ENCODE results near the gene RBMS1. TPM values are rescaled to one million over a fixed set of nuclear protein-coding genes. Genes with fewer than 3 reads are reported as not detected.

Gene RBMS1
- total RNA-seq, 4 donors from 2014 or later = 68.1 to 83.4 (median 72.5) TPM

GRCh38 chr2:160372585-160372984 is 121.0 kb downstream of the RBMS1 start:
- peak overlapping the region in 2 of 4 donors; percentile 54 to 65 for H3K27ac ChIP-seq
- peaks cover 5 to 100% (median 76%) of the 10 kb centered on the region in 4 donors for H3K4me1 ChIP-seq
- H3K36me3 ChIP-seq = no peaks in the 10 kb centered on the region
- H3K9me3 ChIP-seq = no peaks in the 10 kb centered on the region
- DNase-seq (ENCODE audit: low spot score in 2 of 2) = no peak
- H3K27me3 ChIP-seq = no peaks in the 10 kb centered on the region
- no peak overlapping the region for H3K4me3 ChIP-seq
- TF ChIP-seq, protein P1, sequence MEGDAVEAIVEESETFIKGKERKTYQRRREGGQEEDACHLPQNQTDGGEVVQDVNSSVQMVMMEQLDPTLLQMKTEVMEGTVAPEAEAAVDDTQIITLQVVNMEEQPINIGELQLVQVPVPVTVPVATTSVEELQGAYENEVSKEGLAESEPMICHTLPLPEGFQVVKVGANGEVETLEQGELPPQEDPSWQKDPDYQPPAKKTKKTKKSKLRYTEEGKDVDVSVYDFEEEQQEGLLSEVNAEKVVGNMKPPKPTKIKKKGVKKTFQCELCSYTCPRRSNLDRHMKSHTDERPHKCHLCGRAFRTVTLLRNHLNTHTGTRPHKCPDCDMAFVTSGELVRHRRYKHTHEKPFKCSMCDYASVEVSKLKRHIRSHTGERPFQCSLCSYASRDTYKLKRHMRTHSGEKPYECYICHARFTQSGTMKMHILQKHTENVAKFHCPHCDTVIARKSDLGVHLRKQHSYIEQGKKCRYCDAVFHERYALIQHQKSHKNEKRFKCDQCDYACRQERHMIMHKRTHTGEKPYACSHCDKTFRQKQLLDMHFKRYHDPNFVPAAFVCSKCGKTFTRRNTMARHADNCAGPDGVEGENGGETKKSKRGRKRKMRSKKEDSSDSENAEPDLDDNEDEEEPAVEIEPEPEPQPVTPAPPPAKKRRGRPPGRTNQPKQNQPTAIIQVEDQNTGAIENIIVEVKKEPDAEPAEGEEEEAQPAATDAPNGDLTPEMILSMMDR (IDR thresholded peaks at IDR 0.05) = no peak
- TF ChIP-seq EP300 (IDR thresholded peaks at IDR 0.05) (no peak), POLR2A (IDR thresholded peaks at IDR 0.05) (no peak)

DNA sequence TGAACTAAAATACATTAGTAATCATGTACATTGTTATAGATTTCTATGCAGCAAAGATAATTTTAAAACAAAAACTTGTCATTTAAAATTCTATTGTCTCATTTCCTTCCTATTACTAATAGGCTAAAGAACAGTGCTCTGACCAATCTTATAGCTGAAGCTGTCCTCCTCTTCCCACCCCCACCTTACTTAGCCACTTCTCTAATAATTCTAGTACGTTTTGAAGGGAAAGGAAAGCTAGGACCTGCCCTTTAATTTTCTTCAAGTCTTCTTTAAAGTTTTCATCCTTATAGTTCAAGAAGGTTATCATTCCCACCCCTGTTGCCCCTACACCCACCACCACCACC is 121.6 kb downstream of the RBMS1 start:
- Histone ChIP-seq H3K4me3 (no peak overlapping the region), H3K27ac (peak overlapping the region in 2 of 4 donors; percentile 54 to 65), H3K4me1 (peaks cover 5 to 100% (median 75%) of the 10 kb centered on the region in 4 donors), H3K27me3 (no peaks in the 10 kb centered on the region), H3K36me3 (no peaks in the 10 kb centered on the region), H3K9me3 (no peaks in the 10 kb centered on the region)
- 49 to 51% methylated on average over 1 of the region's 1 CpG for WGBS, 2 donors
- TF ChIP-seq EP300 (IDR thresholded peaks at IDR 0.05) (no peak), POLR2A (IDR thresholded peaks at IDR 0.05) (no peak)
- TF ChIP-seq, protein P1 (IDR thresholded peaks at IDR 0.05) = no peak
- DNase-seq (ENCODE audit: low spot score in 2 of 2) = no peak

DNA sequence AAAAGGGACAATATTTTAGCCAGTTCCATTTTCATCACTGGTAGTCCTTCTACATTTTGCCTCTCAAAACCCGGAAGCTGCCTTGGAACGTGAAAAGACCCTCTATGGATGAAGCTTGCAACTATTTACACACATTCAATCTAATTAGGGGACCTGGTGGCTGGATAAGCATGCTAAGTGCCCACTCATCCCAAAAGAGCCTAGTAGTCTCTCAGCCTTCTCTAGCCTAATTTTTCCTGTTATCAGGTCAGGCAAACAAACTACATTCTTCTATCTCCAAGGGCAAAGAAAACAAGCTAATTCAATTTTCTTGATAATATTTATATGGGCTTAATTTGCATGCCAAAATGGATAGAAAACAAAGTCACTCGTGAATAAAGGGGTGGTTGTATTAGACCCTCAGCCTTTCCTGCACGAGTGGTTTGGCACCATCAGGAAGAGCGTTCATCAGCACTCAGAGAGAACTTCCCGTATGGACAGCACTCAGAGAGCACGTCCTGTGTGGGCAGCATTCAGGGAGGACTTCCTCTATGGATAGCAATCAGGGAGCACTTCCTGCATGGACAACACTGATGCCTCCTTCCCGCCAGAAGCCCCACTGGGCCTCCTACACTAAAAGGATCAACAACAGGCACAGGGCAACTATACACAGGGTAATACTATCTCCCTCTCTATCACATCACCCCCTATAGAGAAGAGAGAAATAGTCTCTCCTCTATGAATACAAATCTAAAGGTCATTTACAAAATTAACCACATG is 122.2 kb downstream of the RBMS1 start:
- peak overlapping the region in 2 of 4 donors; percentile 54 to 65 for H3K27ac ChIP-seq
- H3K9me3 ChIP-seq = no peaks in the 10 kb centered on the region
- no peak overlapping the region for H3K4me3 ChIP-seq
- TF ChIP-seq EP300 (IDR thresholded peaks at IDR 0.05) = no peak
- TF ChIP-seq, protein P1 (IDR thresholded peaks at IDR 0.05) = no peak
- no peak for TF ChIP-seq POLR2A (IDR thresholded peaks at IDR 0.05)
- no peaks in the 10 kb centered on the region for H3K27me3 ChIP-seq
- 33 to 34% methylated on average over 8 of the region's 8 CpGs for WGBS, 2 donors
- no peak for DNase-seq (ENCODE audit: low spot score in 2 of 2)
- H3K4me1 ChIP-seq = peaks cover 5 to 100% (median 75%) of the 10 kb centered on the region in 4 donors
- H3K36me3 ChIP-seq = no peaks in the 10 kb centered on the region

DNA sequence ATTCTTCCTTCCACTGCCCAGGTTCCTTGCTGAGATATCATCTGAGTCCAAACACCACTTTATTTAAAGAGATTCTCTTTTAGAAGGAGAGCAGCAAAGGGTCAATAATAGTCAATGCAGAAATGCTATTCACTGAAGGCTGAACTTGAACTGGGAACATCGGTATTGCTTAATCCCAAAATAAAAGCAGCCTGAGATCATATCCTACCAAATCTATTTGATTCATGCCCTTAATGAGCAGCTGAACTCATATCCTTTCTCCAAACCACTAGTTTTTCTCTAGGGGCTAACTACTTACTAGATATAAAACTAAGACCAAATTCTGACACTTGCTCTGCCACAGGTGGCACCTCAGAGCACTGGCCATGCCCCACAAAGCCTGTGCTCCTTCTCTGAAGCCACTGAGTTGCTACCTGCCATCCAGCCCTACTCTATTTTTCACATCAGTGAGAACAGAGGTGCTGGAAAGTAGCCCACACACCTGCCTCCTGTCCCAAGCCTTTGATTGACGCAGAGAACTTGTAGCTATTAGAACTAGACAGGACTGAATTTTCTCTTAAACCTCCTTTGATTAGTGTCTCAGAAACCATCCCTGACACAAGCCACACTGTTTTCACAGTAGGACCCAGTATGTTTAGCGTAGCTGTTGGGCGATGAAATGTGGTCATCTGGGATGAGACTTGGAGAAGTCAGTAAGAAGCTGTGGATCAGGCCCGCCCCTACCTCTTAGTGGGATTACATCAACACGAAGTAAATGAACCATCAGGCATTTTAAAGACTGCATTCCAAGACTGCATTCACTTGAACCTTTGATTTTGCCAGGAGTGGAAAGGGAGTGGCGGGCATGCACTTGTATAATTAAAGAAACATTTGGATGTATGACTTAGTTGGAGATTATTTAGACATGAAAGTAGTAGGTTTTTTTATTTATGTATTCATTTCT is 124.3 kb downstream of the RBMS1 start:
- Histone ChIP-seq H3K4me3 (no peak overlapping the region), H3K36me3 (no peaks in the 10 kb centered on the region), H3K9me3 (no peaks in the 10 kb centered on the region), H3K27ac (peak overlapping the region in 2 of 4 donors; percentile 6 to 44), H3K27me3 (no peaks in the 10 kb centered on the region), H3K4me1 (peaks cover 0 to 100% (median 73%) of the 10 kb centered on the region in 4 donors)
- no peak for DNase-seq (ENCODE audit: low spot score in 2 of 2)
- TF ChIP-seq EP300 (IDR thresholded peaks at IDR 0.05) (no peak), POLR2A (IDR thresholded peaks at IDR 0.05) (no peak)
- TF ChIP-seq, protein P1 (IDR thresholded peaks at IDR 0.05) = no peak
- WGBS, 2 donors = 72 to 77% methylated on average over 7 of the region's 7 CpGs

Data from tibial nerve (tissue), 4 donors.